Ishikawa (cell line): Measurements from ENCODE around the gene CCNJL.

Experiments
- CEBPB ChIP-seq: IDR thresholded peaks from 2 replicates; pipeline ENCODE4 v1.6.1; 2012
- CREB1 ChIP-seq: IDR thresholded peaks from 2 replicates; pipeline ENCODE4 v1.6.1; 2012; ENCODE audit warnings: low read depth
- EGR1 ChIP-seq: IDR thresholded peaks from 2 replicates; pipeline ENCODE4 v1.6.1; 2012
- EP300 ChIP-seq: IDR thresholded peaks from 2 replicates; pipeline ENCODE4 v1.6.1; 2012; ENCODE audit warnings: borderline replicate concordance
- FOXM1 ChIP-seq: IDR thresholded peaks from 2 replicates; pipeline ENCODE4 v1.6.1; 2012; ENCODE audit warnings: low read depth, borderline replicate concordance
- NFIC ChIP-seq: IDR thresholded peaks from 2 replicates; pipeline ENCODE4 v1.6.1; 2012
- RAD21 ChIP-seq: IDR thresholded peaks from 2 replicates; pipeline ENCODE4 v1.6.1; 2012; ENCODE audit warnings: low read depth
- TAF1 ChIP-seq: IDR thresholded peaks from 2 replicates; pipeline ENCODE4 v1.6.1; 2012; ENCODE audit warnings: low read depth, mild to moderate bottlenecking
- TCF12 ChIP-seq: IDR thresholded peaks from 2 replicates; pipeline ENCODE4 v1.6.1; 2012; ENCODE audit warnings: low read depth
- TEAD4 ChIP-seq: IDR thresholded peaks from 2 replicates; pipeline ENCODE4 v1.6.1; 2012
- YY1 ChIP-seq: IDR thresholded peaks from 2 replicates; pipeline ENCODE4 v1.6.1; 2012; ENCODE audit warnings: low read depth
- ZBTB7A ChIP-seq: IDR thresholded peaks from 2 replicates; pipeline ENCODE4 v1.6.1; 2012; ENCODE audit warnings: low read depth
- TF ChIP-seq, protein P1 (sequence below): IDR thresholded peaks from 2 replicates; pipeline ENCODE4 v1.6.1; 2012
- TF ChIP-seq, protein P2 (sequence below): IDR thresholded peaks from 2 replicates; pipeline ENCODE4 v1.6.1; 2012; ENCODE audit warnings: low read depth, mild to moderate bottlenecking
- TF ChIP-seq, protein P3 (sequence below): IDR thresholded peaks from 2 replicates; pipeline ENCODE4 v1.6.1; 2012

CCNJL gene

GRCh38 chr5:160327818-160328217 lies 15.5 kb upstream of the CCNJL start:
- no peak for TF ChIP-seq EGR1
- no peak for TF ChIP-seq FOXM1
- TF ChIP-seq TCF12, result no peak
- no peak for TF ChIP-seq CEBPB
- no peak for TF ChIP-seq CREB1
- TF ChIP-seq, protein P1, sequence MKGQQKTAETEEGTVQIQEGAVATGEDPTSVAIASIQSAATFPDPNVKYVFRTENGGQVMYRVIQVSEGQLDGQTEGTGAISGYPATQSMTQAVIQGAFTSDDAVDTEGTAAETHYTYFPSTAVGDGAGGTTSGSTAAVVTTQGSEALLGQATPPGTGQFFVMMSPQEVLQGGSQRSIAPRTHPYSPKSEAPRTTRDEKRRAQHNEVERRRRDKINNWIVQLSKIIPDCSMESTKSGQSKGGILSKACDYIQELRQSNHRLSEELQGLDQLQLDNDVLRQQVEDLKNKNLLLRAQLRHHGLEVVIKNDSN, result no peak
- TF ChIP-seq TEAD4, result no peak
- TF ChIP-seq EP300, result no peak
- TF ChIP-seq YY1, result no peak
- no peak for TF ChIP-seq NFIC
- TF ChIP-seq ZBTB7A, result no peak
- TF ChIP-seq, protein P2, sequence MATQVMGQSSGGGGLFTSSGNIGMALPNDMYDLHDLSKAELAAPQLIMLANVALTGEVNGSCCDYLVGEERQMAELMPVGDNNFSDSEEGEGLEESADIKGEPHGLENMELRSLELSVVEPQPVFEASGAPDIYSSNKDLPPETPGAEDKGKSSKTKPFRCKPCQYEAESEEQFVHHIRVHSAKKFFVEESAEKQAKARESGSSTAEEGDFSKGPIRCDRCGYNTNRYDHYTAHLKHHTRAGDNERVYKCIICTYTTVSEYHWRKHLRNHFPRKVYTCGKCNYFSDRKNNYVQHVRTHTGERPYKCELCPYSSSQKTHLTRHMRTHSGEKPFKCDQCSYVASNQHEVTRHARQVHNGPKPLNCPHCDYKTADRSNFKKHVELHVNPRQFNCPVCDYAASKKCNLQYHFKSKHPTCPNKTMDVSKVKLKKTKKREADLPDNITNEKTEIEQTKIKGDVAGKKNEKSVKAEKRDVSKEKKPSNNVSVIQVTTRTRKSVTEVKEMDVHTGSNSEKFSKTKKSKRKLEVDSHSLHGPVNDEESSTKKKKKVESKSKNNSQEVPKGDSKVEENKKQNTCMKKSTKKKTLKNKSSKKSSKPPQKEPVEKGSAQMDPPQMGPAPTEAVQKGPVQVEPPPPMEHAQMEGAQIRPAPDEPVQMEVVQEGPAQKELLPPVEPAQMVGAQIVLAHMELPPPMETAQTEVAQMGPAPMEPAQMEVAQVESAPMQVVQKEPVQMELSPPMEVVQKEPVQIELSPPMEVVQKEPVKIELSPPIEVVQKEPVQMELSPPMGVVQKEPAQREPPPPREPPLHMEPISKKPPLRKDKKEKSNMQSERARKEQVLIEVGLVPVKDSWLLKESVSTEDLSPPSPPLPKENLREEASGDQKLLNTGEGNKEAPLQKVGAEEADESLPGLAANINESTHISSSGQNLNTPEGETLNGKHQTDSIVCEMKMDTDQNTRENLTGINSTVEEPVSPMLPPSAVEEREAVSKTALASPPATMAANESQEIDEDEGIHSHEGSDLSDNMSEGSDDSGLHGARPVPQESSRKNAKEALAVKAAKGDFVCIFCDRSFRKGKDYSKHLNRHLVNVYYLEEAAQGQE, result no peak
- TF ChIP-seq, protein P3, sequence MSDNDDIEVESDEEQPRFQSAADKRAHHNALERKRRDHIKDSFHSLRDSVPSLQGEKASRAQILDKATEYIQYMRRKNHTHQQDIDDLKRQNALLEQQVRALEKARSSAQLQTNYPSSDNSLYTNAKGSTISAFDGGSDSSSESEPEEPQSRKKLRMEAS, result no peak

DNA sequence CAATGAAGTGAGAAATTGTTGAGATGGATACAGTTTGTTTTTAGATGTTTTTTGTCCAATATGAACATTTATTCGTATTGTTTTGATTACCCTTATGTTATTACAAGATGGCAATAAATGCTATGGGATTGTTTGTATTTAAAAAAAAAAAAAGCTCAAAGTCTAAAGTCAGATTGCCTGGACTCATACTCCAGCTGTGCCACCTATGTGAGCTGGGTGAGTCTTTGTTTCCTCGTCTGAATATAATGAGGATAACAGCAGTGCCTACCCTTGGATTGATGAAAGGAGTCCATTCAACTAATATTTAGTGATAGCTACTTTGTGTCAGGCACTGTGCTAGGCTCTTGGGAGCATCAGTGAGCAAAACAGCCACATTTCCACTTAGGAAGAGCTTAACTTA lies 14.6 kb upstream of the CCNJL start:
- TF ChIP-seq, protein P2, result no peak
- TF ChIP-seq CREB1 (no peak), TAF1 (no peak), RAD21 (no peak), YY1 (no peak), NFIC (no peak), EGR1 (no peak), TEAD4 (no peak), FOXM1 (no peak)
- TF ChIP-seq, protein P3, result no peak

- TF ChIP-seq TCF12 (no peak), EP300 (no peak), CREB1 (no peak), EGR1 (no peak), TEAD4 (no peak), CEBPB (no peak), NFIC (no peak), YY1 (no peak), FOXM1 (no peak), ZBTB7A (no peak), TAF1 (no peak), RAD21 (no peak)
- TF ChIP-seq, protein P1, result no peak
- TF ChIP-seq, protein P3, result no peak
- TF ChIP-seq, protein P2, result no peak
These were observed 13.4 kb upstream of the CCNJL start for GRCh38 chr5:160325716-160326115.

- no peak for TF ChIP-seq CREB1
- TF ChIP-seq, protein P2, result no peak
- no peak for TF ChIP-seq YY1
- TF ChIP-seq ZBTB7A, result no peak
- no peak for TF ChIP-seq RAD21
These were observed 12.5 kb upstream of the CCNJL start for GRCh38 chr5:160324886-160325285.
